Skin epidermis (tissue), 12 donors: ENCODE measurements around the gene MAML2.
A peak's percentile ranks its signal among the peaks of the same experiment; 100 is the strongest.

Experiments used
- H3K27ac ChIP-seq, 21 experiments: fragments of 200-600 bp; sonication (generic) in 11 of 21; one replicate each; pipeline ENCODE4 v1.5.0; 2020; ENCODE audit warnings: mild to moderate bottlenecking in 3 of 21, inconsistent platforms in 2 of 21, moderate library complexity in 2 of 21
- H3K4me3 ChIP-seq, 7 experiments: fragments of 200-600 bp; sonication (generic) in 2 of 7; one replicate each; pipeline ENCODE4 v1.5.0; 2020; ENCODE audit warnings: inconsistent platforms in 2 of 7, mild to moderate bottlenecking in 2 of 7, moderate library complexity in 1 of 7

The MAML2 gene

GRCh38 chr11:96229354-96229977 is 113.5 kb downstream of the MAML2 start:
- no peak overlapping the region for H3K4me3 ChIP-seq
- peak overlapping the region in 14 of 21 experiments; percentile 6 to 83 (median 62) for H3K27ac ChIP-seq

- peak overlapping the region in 17 of 21 experiments; percentile 6 to 83 (median 64) for H3K27ac ChIP-seq
- no peak overlapping the region for H3K4me3 ChIP-seq
Measured at GRCh38 chr11:96228910-96229309, 114.1 kb downstream of the MAML2 start.

DNA sequence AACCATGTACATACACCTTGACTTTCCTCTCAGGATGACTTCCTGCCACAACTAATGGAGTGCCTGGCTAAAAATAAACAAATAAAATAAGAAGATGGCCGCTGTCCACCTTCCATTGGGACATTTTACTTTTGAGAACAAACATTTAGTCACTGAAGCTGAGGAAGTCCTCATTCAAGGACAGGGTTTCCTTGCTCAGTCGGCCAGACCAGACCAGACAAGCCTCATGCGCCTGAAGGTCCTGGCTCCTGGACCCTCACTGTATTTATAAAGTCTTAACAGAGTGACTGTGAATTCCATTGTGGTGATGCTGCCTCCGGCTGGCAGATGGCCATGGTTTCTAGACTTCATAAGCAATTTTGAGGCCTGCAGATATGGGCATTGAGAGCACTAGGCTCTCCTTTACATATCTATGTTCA is 114.5 kb downstream of the MAML2 start:
- Histone ChIP-seq H3K27ac (peak overlapping the region in 20 of 21 experiments; percentile 6 to 83 (median 62)), H3K4me3 (no peak overlapping the region)

- peak overlapping the region in 14 of 21 experiments; percentile 1 to 80 (median 60) for H3K27ac ChIP-seq
Measured at GRCh38 chr11:96227244-96227643, 115.8 kb downstream of the MAML2 start.

DNA sequence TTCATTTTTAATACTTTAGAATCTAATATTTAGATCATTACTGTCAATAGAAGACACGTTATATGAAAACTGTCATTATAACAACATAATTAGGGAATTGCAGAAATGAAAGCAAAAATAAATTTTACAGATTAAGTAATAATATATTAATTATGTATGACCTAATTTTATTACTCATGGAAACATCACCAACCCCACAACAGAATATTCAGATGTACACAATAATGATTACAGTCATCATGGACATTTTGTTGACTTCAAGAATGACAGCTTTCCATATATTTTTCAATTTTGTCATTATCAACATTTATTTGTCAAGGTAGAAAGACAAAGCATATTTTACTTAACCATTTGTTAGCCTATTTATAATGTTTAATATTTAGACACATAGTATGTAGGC is 119.9 kb downstream of the MAML2 start:
- Histone ChIP-seq H3K4me3 (no peak overlapping the region), H3K27ac (no peak overlapping the region)

More at GRCh38 chr11:96227244-96227643, 115.8 kb downstream of the MAML2 start:
- H3K4me3 ChIP-seq: no peak overlapping the region

GRCh38 chr11:96222102-96222501 is 120.9 kb downstream of the MAML2 start:
- no peak overlapping the region for H3K4me3 ChIP-seq
- peak overlapping the region in 4 of 21 experiments; percentile 32 to 59 (median 53) for H3K27ac ChIP-seq

GRCh38 chr11:96221244-96222070 is 121.5 kb downstream of the MAML2 start:
- Histone ChIP-seq H3K4me3 (no peak overlapping the region), H3K27ac (peak overlapping the region in 8 of 21 experiments; percentile 3 to 60 (median 53))

DNA sequence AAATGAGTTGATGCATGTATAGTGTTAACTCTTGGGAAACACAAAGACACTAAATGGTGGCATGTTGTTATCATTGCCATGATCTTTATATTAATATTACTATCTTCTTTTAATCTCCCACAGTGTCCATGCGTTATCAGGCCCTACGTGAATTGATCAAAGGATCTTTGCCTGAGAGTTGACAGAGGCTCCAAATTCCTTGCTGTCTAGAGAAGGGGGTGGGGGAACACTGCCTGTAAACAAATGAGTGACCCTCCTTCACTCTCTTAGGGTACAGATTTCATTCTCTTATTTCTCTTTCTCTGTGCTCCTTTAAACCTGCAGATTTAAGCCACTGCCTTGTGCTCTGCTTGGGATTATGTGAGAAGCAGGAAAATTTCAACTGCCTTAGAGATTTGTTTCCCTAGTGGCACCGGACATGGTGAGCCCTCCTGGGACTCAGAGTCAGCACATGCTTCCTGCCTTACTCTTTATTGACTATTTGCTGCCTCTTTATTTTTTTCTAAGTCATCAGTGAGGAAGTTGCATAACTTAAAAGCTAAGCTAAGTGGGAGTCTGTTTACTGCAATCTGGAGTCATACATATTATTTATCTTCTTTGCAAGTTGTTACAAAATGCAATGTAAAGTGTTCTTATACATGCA is 122.9 kb downstream of the MAML2 start:
- Histone ChIP-seq H3K27ac (peak overlapping the region in 15 of 21 experiments; percentile 12 to 60 (median 45)), H3K4me3 (no peak overlapping the region)

- H3K27ac ChIP-seq: peak overlapping the region in 2 of 21 experiments; percentile 15 to 26
Measured at GRCh38 chr11:96218901-96219300, 124.1 kb downstream of the MAML2 start.

GRCh38 chr11:96218006-96218405 is 125.0 kb downstream of the MAML2 start:
- no peak overlapping the region for H3K4me3 ChIP-seq
- peak overlapping the region in 3 of 21 experiments; percentile 16 to 94 (median 94) for H3K27ac ChIP-seq

More at GRCh38 chr11:96218901-96219300, 124.1 kb downstream of the MAML2 start:
- no peak overlapping the region for H3K4me3 ChIP-seq

GRCh38 chr11:96217206-96217605 is 125.8 kb downstream of the MAML2 start:
- H3K27ac ChIP-seq: peak overlapping the region in 9 of 21 experiments; percentile 31 to 94 (median 83)
- no peak overlapping the region for H3K4me3 ChIP-seq

GRCh38 chr11:96215826-96216225 is 127.2 kb downstream of the MAML2 start:
- no peak overlapping the region for H3K4me3 ChIP-seq
- peak overlapping the region in 20 of 21 experiments; percentile 29 to 94 (median 79) for H3K27ac ChIP-seq

- Histone ChIP-seq H3K27ac (peak overlapping the region in 20 of 21 experiments; percentile 29 to 94 (median 79)), H3K4me3 (no peak overlapping the region)
Measured at GRCh38 chr11:96215110-96215782, 127.7 kb downstream of the MAML2 start.

- Histone ChIP-seq H3K4me3 (no peak overlapping the region), H3K27ac (peak overlapping the region in 20 of 21 experiments; percentile 29 to 94 (median 79))
Measured at GRCh38 chr11:96214777-96215109, 128.3 kb downstream of the MAML2 start.

GRCh38 chr11:96213500-96213899 is 129.5 kb downstream of the MAML2 start:
- Histone ChIP-seq H3K27ac (peak overlapping the region in 10 of 21 experiments; percentile 29 to 94 (median 66)), H3K4me3 (no peak overlapping the region)

- H3K4me3 ChIP-seq: no peak overlapping the region
Measured at GRCh38 chr11:96211436-96211835, 131.6 kb downstream of the MAML2 start.

GRCh38 chr11:96207459-96208449 is 135.2 kb downstream of the MAML2 start:
- no peak overlapping the region for H3K4me3 ChIP-seq

More at GRCh38 chr11:96211436-96211835, 131.6 kb downstream of the MAML2 start:
- H3K27ac ChIP-seq: peak overlapping the region in 6 of 21 experiments; percentile 25 to 94 (median 78)

DNA sequence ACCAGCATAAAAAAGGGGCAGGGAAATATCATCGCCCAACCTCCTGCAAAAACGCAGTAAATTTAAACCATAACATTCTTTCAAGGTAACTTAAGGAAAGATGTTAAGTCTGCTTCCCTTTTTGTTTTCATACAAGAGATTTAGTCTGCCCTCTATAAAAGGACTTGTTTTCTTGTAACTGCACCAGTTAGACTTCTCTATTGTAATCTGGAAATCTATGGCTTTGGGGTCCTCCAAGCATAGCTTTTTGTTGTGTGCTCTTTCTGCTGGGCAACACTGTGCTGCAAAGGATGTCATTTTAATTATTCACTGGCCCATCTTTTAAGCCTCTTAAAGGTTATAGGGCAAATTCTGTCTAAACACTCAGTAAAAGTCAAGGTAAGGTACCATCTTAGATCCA is 136.0 kb downstream of the MAML2 start:
- H3K4me3 ChIP-seq: no peak overlapping the region
- H3K27ac ChIP-seq: peak overlapping the region in 20 of 21 experiments; percentile 33 to 85 (median 68)

More at GRCh38 chr11:96207459-96208449, 135.2 kb downstream of the MAML2 start:
- H3K27ac ChIP-seq: peak overlapping the region in 20 of 21 experiments; percentile 33 to 85 (median 68)
